ENCODE results near the gene ATL3.

DNA sequence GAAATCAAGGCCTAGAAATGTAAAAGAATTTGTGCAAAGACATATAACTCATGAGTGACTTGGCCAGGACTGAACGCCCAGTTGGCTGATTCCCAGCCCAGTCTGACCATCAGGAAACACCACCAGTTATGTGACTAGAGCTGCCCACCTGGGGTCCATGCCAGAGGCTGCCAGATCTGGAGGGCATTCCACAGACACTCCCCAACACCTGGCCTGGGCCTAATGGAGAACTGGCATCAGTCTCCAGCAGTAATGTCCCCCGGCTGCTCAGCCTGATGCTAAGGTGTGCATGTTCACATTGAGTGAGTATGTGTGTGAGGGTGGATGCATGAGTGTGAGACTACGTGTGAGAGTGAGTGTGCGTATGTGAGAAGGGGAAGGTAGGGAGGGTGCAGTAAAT lies 72.6 kb downstream of the ATL3 start:
- TF ChIP-seq, protein P1, sequence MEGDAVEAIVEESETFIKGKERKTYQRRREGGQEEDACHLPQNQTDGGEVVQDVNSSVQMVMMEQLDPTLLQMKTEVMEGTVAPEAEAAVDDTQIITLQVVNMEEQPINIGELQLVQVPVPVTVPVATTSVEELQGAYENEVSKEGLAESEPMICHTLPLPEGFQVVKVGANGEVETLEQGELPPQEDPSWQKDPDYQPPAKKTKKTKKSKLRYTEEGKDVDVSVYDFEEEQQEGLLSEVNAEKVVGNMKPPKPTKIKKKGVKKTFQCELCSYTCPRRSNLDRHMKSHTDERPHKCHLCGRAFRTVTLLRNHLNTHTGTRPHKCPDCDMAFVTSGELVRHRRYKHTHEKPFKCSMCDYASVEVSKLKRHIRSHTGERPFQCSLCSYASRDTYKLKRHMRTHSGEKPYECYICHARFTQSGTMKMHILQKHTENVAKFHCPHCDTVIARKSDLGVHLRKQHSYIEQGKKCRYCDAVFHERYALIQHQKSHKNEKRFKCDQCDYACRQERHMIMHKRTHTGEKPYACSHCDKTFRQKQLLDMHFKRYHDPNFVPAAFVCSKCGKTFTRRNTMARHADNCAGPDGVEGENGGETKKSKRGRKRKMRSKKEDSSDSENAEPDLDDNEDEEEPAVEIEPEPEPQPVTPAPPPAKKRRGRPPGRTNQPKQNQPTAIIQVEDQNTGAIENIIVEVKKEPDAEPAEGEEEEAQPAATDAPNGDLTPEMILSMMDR (IDR thresholded peaks at IDR 0.05), result no peak
- TF ChIP-seq EZH2 (IDR thresholded peaks at IDR 0.05; ENCODE audit: borderline replicate concordance, insufficient read depth, low read depth, low read length, poor library complexity, severe bottlenecking), result no peak
